ENCODE results near the gene YAF2. TPM values are rescaled to one million over a fixed set of nuclear protein-coding genes. Genes with fewer than 3 reads are reported as not detected.

The YAF2 gene
- total and polyA plus RNA-seq, 7 donors = 8.6 to 52.8 (median 29.6) TPM

DNA sequence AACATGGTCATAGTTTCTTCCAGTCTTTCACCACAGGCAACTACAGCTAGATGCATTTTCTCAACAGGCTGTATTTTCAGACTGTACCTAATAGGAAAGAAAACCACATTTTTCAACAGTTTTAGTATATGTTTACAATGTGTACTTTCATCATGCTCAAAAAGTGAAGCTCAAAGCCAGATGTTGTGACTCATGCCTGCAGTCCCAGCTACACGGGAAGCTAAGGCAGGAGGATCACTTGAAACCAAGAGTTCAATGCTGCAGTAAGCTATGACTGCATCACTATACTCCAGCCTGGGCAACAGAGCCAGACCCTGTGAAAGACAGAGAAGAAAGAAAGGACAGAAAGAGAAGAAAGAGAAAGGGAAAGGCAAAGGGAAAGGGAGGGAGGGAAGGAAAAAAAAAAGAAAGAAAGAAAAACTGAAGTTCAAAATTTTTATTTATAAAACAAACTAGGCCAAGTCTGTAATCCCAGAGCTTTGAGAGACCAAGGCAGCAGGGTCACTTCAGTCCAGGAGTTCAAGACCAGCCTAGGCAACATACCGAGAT, 118.9 kb downstream of the YAF2 start:
- Histone ChIP-seq H3K27ac (no peak overlapping the region), H3K27me3 (no peaks in the 10 kb centered on the region), H3K4me3 (no peak overlapping the region), H3K4me1 (no peaks in the 10 kb centered on the region), H3K36me3 (peaks cover 0 to 18% (median 0%) of the 10 kb centered on the region in 4 donors), H3K9me3 (no peaks in the 10 kb centered on the region)
- no peak for DNase-seq
- no peak for TF ChIP-seq CTCF (IDR thresholded peaks at IDR 0.05)
- no peak for TF ChIP-seq POLR2A (IDR thresholded peaks at IDR 0.05)
- TF ChIP-seq EP300 (IDR thresholded peaks at IDR 0.05) = no peak
- WGBS, 2 donors = 73 to 77% methylated on average over 2 of the region's 2 CpGs
- intact Hi-C loops (cut with DNase I) = no loop called here

GRCh38 chr12:42118136-42118879, 119.7 kb downstream of the YAF2 start:
- DNase-seq = no peak
- Histone ChIP-seq H3K4me3 (no peak overlapping the region), H3K27ac (no peak overlapping the region), H3K9me3 (no peaks in the 10 kb centered on the region), H3K4me1 (no peaks in the 10 kb centered on the region), H3K27me3 (no peaks in the 10 kb centered on the region), H3K36me3 (peaks cover 0 to 18% (median 0%) of the 10 kb centered on the region in 4 donors)
- WGBS, 2 donors = 66 to 89% methylated on average over 5 of the region's 5 CpGs
- TF ChIP-seq POLR2A (IDR thresholded peaks at IDR 0.05) = no peak
- TF ChIP-seq EP300 (IDR thresholded peaks at IDR 0.05) = no peak
- no peak for TF ChIP-seq POLR2AphosphoS5 (IDR thresholded peaks at IDR 0.05)
- no peak for TF ChIP-seq CTCF (IDR thresholded peaks at IDR 0.05)
- intact Hi-C loops (cut with DNase I) = no loop called here

GRCh38 chr12:42109031-42109430, 129.0 kb downstream of the YAF2 start:
- Histone ChIP-seq H3K9me3 (peaks cover 0 to 5% (median 0%) of the 10 kb centered on the region in 4 donors), H3K27ac (no peak overlapping the region), H3K4me1 (no peaks in the 10 kb centered on the region), H3K36me3 (peaks cover 0 to 21% (median 0%) of the 10 kb centered on the region in 4 donors), H3K27me3 (no peaks in the 10 kb centered on the region), H3K4me3 (no peak overlapping the region)
- no peak for TF ChIP-seq POLR2AphosphoS5 (IDR thresholded peaks at IDR 0.05)
- no peak for TF ChIP-seq EP300 (IDR thresholded peaks at IDR 0.05)
- TF ChIP-seq CTCF (IDR thresholded peaks at IDR 0.05) = no peak
- no peak for TF ChIP-seq POLR2A (IDR thresholded peaks at IDR 0.05)
- intact Hi-C loops (cut with DNase I) = no loop called here
- 98 to 99% methylated on average over 3 of the region's 3 CpGs for WGBS, 2 donors
- DNase-seq = no peak

Other genes starting within 250 kb of the YAF2 start
- gene GXYLT1, start 93.4 kb downstream of the YAF2 start, total RNA-seq = 10 to 100 TPM in 3 of 4 donors, 1 to 10 TPM in 1; 8.8 to 14.3 (median 11.5) TPM
- 1 to 10 TPM in 2 of 3 donors, under 1 TPM in 1; 0.92 to 2.8 (median 1.2) TPM for gene GXYLT1, start 93.4 kb downstream of the YAF2 start, polyA plus RNA-seq
- 10 to 100 TPM; 34.6 to 63.1 (median 39.0) TPM for gene ZCRB1, start 87.8 kb upstream of the YAF2 start, total RNA-seq
- gene ZCRB1, start 87.8 kb upstream of the YAF2 start, polyA plus RNA-seq = 10 to 100 TPM; 25.0 to 42.6 (median 38.1) TPM
- gene PPHLN1, start 87.9 kb upstream of the YAF2 start, total RNA-seq = 10 to 100 TPM; 52.3 to 66.7 (median 59.3) TPM
- gene PPHLN1, start 87.9 kb upstream of the YAF2 start, polyA plus RNA-seq = 10 to 100 TPM; 25.2 to 33.4 (median 27.0) TPM